ENCODE measurements around the gene SLC49A4. TPM values are rescaled to one million over a fixed set of nuclear protein-coding genes. Genes with fewer than 3 reads are reported as not detected.

SLC49A4 gene
- total and polyA plus RNA-seq, 2 of the 8 experiments (the other 6 are each of a cell fraction or from before 2014, with no cell fraction given), result 9.5 to 10.2 TPM

DNA sequence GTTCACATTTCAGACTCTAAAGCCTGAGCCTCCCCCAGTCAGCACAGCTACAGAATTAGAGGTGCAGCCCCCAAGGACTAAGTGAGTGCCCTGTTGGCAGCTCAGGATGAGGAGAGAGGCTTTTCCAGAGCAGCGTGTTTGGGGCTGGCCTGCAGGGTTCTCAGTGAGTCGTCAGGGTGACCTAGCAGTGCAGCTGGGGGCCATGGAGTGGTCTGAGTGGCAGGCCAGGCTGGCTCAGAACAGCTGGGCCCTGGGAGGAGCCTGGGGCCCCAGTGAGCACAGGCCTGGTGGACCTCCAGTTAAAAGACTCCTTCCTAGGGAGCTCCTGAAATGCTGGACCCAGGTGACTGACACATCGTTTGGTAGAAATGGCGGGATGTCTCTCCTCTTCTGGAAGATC lies 108.3 kb downstream of the SLC49A4 start:
- Histone ChIP-seq H2BK12ac (ENCODE audit: low read depth, low read length) (no peak overlapping the region), H2AK5ac (ENCODE audit: low read depth, low read length) (no peak overlapping the region), H3K4me2 (ENCODE audit: insufficient read depth in 1 of 2, low read depth in 2 of 2, low read length in 2 of 2) (no peak overlapping the region), H3K14ac (ENCODE audit: insufficient read length) (no peak overlapping the region), H4K20me1 (replicated peaks in 1 of 2; ENCODE audit: control insufficient read depth in 1 of 2, insufficient read depth in 2 of 2, low read length in 2 of 2) (no peaks in the 10 kb centered on the region), H4K5ac (ENCODE audit: insufficient read length, low read depth, low read length) (no peak overlapping the region), H3K9ac (replicated peaks in 1 of 4; ENCODE audit: extremely low read depth in 1 of 4, low read depth in 3 of 4, low read length in 3 of 4) (no peak overlapping the region), H3K79me2 (ENCODE audit: control insufficient read depth in 1 of 2, insufficient read depth in 2 of 2, low read length in 2 of 2) (no peaks in the 10 kb centered on the region), H3K4ac (replicated peaks; ENCODE audit: insufficient read length, low read depth, low read length) (no peak overlapping the region), H3K27ac (ENCODE audit: low read depth, low read length) (no peak overlapping the region), H2BK15ac (ENCODE audit: low read length) (no peak overlapping the region), H3K4me3 (ENCODE audit: extremely low read depth in 1 of 4, insufficient read depth in 2 of 4, low read depth in 3 of 4, low read length in 4 of 4) (no peak overlapping the region), H2BK20ac (ENCODE audit: low read length) (no peak overlapping the region), H2BK5ac (ENCODE audit: low read depth, low read length) (no peak overlapping the region), H3K4me1 (replicated peaks in 1 of 4; ENCODE audit: control insufficient read depth in 3 of 4, insufficient read depth in 4 of 4, low read length in 3 of 4) (no peaks in the 10 kb centered on the region; a peak in 1 of 7 replicates), H3K23me2 (ENCODE audit: low read depth, low read length) (no peaks in the 10 kb centered on the region), H3K9me3 (ENCODE audit: insufficient read depth in 2 of 2, low read depth in 1 of 2, low read length in 1 of 2) (no peaks in the 10 kb centered on the region), H3K79me1 (ENCODE audit: low read depth, low read length) (no peaks in the 10 kb centered on the region), H3K18ac (ENCODE audit: extremely low read depth, low read length) (no peak overlapping the region), H2AFZ (ENCODE audit: low read length) (no peak overlapping the region), H3K36me3 (ENCODE audit: control insufficient read depth in 2 of 4, insufficient read depth in 4 of 4, low read length in 3 of 4) (no peaks in the 10 kb centered on the region), H3K56ac (replicated peaks; ENCODE audit: insufficient read length, low read depth, low read length) (no peak overlapping the region), H3K27me3 (replicated peaks in 1 of 4; ENCODE audit: control insufficient read depth in 3 of 4, extremely low read depth in 1 of 4, insufficient read depth in 3 of 4, low read length in 3 of 4) (no peaks in the 10 kb centered on the region), H3K23ac (ENCODE audit: insufficient read length) (no peak overlapping the region), H4K8ac (ENCODE audit: extremely low read depth, insufficient read depth, low read length) (peak overlapping the region; percentile 69; the same call in 1 of the 2 replicates), H4K91ac (replicated peaks; ENCODE audit: insufficient read length, low read length) (no peak overlapping the region), H2BK120ac (replicated peaks; ENCODE audit: low read depth, low read length) (no peak overlapping the region)
- peak in 1 of 2 experiments; percentile 51 for DNase-seq (ENCODE audit: low read depth in 1 of 2, low spot score in 2 of 2)
- no peak for FAIRE-seq
- 70% methylated on average over 4 of the region's 4 CpGs; no CpG with 5 or more reads in 1 of the 2 experiments for WGBS, 2 experiments (ENCODE audit: extremely low coverage in 1 of 2, insufficient coverage in 1 of 2, insufficient read length in 1 of 2, insufficient replicate concordance in 2 of 2, low coverage in 1 of 2, low lambda C conversion rate in 2 of 2, missing lambda C conversion rate in 1 of 2)
- POLR2A ChIA-PET (ENCODE audit: partially characterized antibody), result interaction anchor here (0.6 kb wide), 1 partner anchor 487 kb away, joined by 3 read pairs; no protein-coding TSS in a partner anchor
- CTCF ChIA-PET (ENCODE audit: partially characterized antibody), result interaction anchor here (0.7 to 1.4 kb wide), 6 partner anchors 13 to 224 kb away, joined by 3 to 5 read pairs (median 3); no protein-coding TSS in a partner anchor
- TF ChIP-seq BRCA1 (IDR thresholded peaks at IDR 0.05; ENCODE audit: low read depth, low read length), result no peak
- TF ChIP-seq RAD21 (IDR thresholded peaks at IDR 0.05 in 1 of 2, conservative IDR thresholded peaks at IDR 0.05 in 1 of 2; ENCODE audit: low read depth in 2 of 2, low read length in 2 of 2), result peak; percentile 17 to 22; a peak in 2 of 4 replicates
- TF ChIP-seq CTCF (IDR thresholded peaks at IDR 0.05; ENCODE audit: control extremely low read depth in 1 of 3, insufficient read depth in 1 of 3, low read depth in 1 of 3, low read length in 3 of 3), result peak in 2 of 3 experiments; percentile 2 to 10; a peak in 2 of 4 replicates
- no peak for TF ChIP-seq SP2 (IDR thresholded peaks at IDR 0.05; ENCODE audit: low read length)
- no peak for TF ChIP-seq TCF12 (IDR thresholded peaks at IDR 0.05; ENCODE audit: low read depth, low read length)
- TF ChIP-seq POLR2AphosphoS5 (IDR thresholded peaks at IDR 0.05; ENCODE audit: low read depth, low read length), result no peak
- no peak for TF ChIP-seq POU5F1 (IDR thresholded peaks at IDR 0.05; ENCODE audit: low read depth, low read length)

Data from H1 (cell line).